ENCODE data around the gene ETV7.

- no peak for TF ChIP-seq CTCF (conservative IDR thresholded peaks at IDR 0.05; ENCODE audit: low read length)
- TF ChIP-seq EZH2phosphoT487 (IDR thresholded peaks at IDR 0.05; ENCODE audit: borderline replicate concordance): no peak
Observed at GRCh38 chr6:36345681-36346466, 41.6 kb downstream of the ETV7 start.

Measured in Loucy (cell line).